Stimulated activated CD4-positive, alpha-beta T cell treated with anti-CD3 and anti-CD28 coated beads, Interleukin-12 subunit alpha, Interleukin-12 subunit beta, amount 100 ng/mL, for 48 hours (primary cell): Measurements from ENCODE around the gene IREB2.
A peak's percentile ranks its signal among the peaks of the same experiment; 100 is the strongest.
"Not testable (repeated sequence)": the region's sequence is repeated elsewhere in the genome, so short reads cannot be mapped to it uniquely, and the experiment has no call there.

Source experiments
- DNase-seq, 3 donors: peaks; one replicate each; pipeline ENCODE4 v3.0.0-alpha.2; 2020; ENCODE audit warnings: low read depth in 2 of 3, low spot score in 1 of 3

Gene IREB2

DNA sequence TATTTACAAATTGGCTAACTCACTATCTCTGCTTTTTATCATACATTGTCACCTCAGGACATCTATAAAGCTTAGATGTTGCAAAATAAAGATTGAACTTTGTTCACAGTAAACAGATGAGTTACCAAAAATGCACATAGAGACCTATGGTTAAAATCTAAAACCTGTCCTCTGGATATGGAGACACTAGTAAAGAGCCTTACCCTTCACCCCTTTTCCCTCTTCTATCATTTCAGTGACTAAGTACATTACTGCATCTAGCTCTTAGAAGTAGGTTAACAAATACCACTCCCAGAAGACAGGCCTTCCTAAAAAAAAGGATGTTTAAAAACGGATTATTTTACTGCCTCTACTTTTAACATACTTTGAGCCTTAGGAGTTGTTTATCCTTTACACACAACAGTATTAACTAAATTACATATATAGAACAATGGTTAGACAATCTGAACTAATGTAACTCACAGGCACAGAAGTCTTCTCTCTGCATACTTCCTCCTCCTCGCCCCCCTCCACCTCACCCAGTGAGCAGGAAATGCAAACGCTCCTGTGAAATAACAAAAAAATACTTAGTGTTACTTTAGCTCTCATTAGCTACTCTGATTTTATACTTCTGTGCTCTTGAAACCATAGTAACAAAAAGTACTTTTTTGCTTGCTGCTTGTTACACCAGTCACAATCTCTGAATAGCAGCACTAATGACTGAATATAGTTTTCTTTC, 23.3 kb downstream of the IREB2 start:
- DNase-seq: no peak

DNA sequence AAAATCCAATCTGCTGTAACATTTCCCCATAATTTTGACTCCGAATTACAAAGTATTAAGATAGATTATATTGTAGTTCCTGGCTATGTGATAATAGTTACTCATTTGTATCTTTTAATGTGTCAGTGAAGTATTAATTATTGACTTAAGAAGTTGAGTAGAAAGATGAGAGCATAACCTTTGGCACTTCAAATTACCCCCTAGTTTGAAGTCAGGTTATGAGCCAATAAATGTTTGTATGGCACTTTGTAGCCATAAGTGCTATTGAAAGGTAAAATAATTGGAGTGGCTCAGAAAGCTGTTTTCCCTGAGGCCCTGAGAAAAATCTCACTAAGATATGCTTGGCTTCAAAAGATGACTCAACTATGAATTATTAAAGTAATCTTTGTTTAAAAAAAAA, 31.0 kb downstream of the IREB2 start:
- DNase-seq: no peak

DNA sequence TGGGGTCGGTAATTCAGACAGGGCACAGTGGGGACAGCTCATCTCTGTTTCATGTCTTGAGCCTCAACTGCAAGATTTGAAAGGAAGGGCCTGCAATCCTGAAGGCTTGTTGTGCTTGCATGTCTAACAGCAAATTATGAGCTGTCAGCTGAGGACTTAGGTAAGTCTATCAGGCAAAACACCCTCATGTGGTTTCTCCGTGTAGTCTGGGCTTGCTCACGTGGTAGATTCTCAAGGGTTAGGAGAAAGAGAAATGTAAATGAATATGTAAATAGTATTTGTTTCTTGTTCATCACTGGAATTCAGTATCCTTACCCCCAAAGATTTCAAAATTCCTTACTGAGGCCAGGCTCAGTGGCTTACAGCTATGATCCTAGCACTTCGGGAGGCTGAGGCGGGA, 39.3 kb downstream of the IREB2 start:
- no peak for DNase-seq

DNA sequence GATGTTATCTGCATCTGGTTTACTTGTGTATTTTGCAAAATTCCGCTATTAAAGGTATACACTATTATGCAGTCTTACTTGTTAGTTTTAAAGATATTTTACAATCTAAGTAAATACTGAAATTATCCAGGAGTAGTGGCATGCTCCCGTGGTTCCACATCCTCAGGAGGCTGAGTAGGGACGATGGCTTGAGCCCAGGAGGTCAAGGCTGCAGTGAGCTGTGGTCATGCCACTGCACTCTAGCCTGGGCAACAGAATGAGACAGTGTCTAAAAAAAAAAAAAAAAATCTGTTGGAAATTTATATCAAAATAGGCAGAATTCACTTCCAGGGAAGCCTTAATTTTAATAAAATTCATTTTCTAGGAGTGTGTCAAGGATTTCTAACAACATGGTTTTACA, 41.6 kb downstream of the IREB2 start:
- no peak for DNase-seq

DNA sequence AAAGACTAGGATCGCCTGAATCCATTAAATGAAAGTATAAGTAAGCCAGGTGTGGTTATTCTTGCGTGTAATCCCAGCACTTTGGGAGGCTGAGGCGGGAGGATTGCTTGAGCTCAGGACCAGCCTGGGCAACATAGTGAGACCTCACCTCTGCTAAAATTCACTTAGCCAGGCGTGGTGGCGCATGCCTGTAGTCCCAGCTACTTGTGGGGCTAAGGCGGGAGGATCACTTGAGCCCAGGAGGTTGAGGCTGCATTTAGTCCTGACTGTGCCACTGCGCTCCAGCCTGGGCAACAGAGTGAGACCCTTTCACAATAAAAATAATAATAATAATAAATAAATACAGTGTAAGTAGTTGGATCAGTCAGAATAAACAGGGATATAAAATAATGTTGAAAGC, 43.9 kb downstream of the IREB2 start:
- no peak for DNase-seq

DNA sequence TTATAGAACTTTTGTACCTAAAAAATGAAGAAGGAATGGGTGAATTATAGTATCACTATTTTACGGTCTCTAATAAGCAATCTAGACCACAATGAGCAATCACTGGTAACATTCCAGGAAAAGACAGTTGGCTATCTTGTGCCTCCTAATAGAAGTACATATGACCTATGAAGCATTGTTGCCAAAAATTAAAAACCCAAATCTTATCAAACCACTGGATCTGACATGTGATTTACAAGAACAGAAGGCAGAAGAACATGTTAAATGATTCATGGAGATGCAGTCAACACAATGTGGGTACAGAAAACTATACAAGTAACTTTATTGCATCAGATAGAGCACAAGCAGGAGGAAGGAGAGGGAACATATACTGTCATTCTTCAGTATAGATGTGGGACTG, 54.9 kb downstream of the IREB2 start:
- no peak for DNase-seq

DNA sequence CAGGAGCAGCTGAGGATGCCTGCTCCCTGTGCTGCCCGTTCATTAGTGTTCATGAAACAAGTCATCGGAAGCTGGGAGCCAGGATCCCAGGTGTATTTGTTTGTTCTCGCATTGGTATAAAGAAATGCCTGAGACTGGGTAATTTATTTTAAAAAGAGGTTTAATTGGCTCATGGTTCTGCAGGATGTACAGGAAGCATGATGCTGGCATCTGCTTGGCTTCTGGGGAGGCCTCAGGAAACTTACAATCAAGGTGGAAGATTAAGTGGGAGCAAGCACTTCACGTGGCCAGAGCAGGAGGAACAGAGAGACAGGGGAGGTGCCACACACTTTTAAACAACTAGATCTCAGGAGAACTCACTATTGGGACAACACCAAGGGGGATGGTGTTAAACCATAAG, 63.8 kb downstream of the IREB2 start:
- no peak for DNase-seq

DNA sequence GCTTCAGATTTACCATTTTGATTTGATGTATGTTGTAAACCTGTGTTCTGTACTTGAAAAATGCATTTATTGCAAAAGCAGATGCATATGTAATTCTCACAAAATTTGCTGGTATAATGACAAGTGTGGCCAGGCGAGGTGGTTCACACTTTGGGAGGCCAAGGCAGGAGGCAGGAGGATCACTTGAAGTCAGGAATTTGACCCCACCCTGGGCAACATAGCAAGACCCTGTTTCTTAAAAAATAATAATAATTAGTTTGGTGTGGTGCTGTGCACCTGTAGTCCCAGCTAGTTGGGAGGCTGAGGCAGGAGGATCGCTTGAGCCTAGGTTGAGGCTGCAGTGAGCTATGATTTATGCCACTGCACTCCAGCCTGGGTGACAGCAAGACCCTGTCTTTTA, 64.6 kb downstream of the IREB2 start:
- DNase-seq: no peak

DNA sequence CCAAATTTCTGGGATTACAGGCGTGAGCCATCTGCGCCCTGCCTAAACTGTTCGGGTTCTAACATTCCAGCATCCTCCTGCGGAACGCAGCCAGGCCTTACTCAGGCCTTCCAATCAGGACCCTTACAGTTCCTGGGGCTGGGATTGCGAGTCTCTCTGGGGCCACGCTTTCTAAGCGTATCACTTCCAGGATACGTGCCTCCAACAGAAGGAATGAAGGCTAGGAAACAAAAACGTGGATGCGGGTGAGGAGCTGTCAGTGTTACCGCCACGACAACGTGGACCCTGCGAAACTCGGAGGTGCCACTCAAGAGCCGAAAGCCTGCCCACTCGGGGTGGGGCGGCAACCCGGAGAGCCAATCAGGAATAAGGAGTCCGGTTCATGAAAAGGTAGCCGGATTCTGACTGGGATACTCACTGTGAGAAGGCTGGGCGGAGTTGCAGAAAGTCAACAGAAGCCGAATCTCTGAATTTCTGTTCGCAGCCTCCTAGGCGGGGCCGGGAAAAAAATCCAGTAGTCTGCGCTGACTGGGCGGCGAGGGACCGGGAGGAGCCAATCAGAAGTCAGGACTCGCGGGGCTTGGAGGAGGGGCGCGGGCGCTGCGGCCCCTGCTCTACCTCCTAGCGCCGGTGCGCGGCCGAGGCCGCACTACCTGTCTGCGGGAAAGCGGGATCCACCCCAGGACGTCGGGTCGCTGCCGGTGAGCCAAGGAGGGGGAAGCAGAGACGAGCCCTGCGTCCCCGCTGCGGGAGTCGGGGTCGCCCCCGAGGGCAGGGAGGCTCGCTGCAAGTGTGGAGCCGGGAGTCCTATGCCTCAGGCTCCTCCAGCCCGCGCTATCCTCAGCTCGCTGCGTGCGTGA, 69.2 kb downstream of the IREB2 start, which contains the start of gene HYKK:
Gene HYKK (plus strand): TSS at position 607 of the 860 bp plus-strand sequence. CDS start 5,512 bp downstream, outside the sequence.
- peak; percentile 63 to 74 (median 73) for DNase-seq

DNA sequence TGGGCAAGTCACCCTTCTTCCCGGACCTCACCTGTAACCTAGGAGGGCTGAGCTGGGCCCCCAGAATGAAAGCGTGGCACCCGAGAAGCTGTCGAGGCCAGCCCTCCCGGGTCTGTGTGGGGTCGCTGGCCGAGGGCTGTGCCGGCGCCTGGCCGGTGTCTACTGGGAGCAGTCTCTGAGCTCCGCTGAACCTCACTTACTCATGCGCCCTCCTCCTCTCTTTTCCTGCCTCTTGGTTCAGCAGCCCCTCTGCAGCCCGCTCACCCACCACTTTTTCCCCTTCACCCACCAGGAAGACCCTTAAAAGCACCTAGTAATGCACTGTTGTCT, 69.8 kb downstream of the IREB2 start:
- DNase-seq: no peak

DNA sequence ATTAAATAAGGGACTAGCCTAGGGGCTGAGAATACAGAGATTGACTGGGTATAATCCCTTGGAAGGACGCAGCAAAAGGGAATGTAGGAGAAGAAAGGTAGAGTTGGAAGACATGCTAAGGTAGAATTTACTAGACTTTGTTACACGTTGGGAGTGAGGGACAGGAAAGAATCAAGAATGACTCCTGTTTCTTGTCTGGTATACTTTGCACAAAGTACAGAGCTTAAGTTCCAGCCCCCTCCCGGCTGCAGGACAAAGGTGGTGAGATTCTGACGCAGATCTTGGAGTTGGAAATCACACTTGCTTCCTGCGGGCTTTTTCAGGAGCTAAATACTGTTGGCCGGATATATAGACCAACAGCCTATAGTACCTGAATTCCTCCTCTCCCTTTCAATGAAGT, 70.3 kb downstream of the IREB2 start:
- DNase-seq: no peak

DNA sequence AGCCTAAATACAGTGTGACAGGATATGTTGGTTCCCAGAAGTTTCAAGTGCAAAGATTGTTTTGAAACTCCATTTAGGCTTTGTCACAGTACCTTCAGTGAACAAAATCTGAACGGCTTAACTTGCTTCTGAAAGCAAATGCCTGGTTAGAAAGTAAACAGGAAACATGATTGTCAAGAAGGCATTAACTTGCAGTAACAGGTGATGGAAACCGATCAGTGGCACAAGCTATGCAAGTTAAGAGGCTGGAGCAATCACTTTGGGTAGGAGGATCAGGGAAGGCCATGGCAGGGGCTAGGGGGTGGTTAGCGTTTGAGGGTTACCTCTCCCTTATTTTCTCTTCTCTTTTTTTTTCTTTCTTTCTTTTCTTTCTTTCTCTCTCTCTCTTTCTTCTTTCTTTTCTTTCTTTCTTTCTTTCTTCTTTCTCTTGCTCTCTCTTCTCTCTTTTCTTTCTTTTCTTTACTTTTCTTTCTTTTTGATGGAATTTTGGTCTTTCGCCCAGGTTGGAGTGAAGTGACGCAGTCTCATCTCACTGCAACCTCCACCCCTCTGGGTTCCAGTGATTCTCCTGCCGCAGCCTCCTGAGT, 71.8 kb downstream of the IREB2 start:
- DNase-seq: no peak

DNA sequence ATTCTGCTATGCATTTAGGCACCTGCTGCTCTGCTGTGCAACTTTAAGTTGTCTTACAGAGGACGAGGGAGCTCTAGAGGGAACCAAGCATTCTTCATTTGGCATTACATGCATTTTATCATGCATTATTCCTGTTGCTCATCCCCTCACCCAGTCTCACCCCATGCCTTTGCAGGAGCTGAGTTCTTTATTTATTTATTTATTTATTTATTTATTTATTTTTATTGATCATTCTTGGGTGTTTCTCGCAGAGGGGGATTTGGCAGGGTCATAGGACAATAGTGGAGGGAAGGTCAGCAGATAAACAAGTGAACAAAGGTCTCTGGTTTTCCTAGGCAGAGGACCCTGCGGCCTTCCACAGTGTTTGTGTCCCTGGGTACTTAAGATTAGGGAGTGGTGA, 82.0 kb downstream of the IREB2 start:
- DNase-seq: not testable (repeated sequence)

DNA sequence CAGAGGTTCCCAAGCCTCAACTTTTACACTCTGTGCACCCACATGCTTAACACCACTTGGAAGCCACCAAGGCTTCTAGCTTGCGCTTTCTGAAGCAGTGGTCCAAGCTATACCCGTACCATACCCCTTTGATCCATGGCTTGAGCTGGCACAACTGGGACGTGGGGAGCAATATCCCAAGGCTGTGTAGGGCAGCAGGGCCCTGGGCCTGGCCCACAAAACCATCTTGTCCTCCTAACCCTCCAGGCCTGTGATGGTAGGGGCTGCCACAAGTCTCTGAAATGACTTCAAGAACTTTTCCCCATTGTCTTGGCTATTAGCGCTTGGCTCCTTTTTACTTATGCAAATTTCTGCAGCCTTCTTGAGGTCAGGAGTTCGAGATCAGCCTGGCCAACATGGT, 86.2 kb downstream of the IREB2 start:
- no peak for DNase-seq

DNA sequence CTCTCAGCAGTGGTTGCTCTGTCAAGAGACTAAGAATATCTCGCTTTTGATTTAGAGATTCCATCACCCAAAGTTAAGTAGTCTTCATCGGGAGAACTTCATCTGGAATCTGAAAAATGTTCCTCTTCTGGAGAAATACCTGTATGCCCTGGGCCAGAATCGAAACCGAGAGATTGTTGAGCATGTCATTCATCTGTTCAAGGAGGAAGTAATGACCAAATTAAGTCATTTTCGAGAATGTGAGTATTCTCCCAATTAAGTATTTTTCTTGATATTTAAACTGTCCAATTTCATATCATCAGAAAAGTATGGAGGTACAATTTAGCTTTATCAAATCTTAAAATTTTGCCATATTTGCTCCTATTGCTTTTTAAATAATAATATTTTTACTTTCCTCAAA, 89.3 kb downstream of the IREB2 start:
- DNase-seq: no peak

DNA sequence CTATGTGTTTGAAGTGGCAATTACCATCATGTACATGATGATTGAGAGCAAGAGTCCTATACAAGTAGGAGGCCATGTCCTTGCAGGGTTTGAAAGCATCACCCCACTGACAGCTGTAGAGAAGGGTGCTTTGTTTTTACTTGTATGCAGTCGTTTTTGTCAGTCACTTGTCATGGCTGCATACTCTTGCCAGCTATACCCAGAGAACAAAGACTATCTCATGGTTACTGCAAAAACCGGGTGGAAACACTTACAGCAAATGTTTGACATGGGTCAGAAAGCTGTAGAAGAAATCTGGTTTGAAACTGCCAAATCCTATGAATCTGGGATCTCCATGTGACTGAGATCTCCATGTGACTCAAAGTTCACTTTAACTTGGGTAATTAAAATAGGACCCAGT, 95.3 kb downstream of the IREB2 start:
- DNase-seq: no peak

DNA sequence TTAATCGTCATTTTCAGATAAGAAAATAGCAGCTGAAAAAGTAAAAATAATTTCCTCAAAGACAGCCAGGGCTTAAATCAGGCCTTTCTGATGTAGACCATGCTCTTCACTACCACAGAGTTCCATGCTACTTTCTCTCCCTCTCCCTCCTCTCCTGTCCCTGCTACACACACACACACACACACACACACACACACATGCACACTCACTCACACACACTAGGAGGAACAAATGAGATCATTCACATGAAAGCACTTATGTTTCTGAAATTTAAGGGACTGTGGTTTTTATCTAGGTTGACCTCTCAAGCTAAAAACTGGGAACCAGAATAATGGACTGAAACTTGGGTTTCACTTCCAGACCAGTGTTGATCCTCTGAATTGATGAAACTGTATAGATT, 98.1 kb downstream of the IREB2 start:
- DNase-seq: no peak

DNA sequence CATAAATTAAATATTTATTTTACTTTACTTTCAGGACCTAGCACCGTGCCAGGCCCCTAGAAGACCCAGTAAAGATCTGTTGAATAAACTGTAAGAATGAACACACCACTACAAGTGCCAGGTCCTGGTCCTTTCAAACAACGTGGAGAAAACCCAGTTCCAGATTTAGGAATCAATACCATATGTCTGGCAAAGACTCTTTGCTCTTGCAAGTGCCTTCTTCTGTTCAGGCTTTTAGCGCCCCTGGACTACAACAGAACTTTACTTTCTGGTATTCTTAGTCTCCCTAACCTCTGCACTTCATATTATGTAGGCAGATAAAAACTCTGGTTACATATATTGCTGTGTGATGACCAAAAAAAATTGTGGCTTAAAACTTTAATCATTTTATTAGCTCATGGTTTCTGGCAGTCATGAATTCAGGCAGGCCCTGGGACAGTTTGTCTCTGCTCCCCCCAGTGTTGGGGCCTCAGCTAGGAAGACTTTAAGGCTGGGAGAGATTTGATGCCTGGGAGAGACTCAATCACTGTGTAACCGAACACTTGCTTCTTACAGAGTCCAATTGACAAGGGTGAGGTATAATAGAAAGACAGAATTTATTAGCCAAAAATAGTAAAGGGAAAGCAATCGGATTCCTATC, 99.4 kb downstream of the IREB2 start:
- no peak for DNase-seq

DNA sequence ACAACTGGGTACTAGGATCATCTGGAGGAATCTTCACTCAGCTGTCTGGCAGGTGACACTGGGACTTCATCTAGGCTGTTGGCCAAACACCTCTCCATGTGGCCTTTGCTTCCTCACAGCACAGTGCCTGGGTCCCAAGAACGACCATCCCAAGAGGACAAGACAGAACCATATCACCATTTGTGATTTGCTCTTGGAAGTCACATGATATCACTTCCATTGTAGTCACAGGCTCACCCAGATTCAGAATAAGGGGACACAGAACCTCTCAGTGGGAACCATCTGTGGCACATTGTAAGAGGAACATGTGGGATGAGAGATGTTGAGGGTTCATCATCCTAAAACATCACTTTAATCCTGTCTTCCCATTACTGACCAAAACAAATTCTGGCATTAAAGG, 100.3 kb downstream of the IREB2 start:
- no peak for DNase-seq

DNA sequence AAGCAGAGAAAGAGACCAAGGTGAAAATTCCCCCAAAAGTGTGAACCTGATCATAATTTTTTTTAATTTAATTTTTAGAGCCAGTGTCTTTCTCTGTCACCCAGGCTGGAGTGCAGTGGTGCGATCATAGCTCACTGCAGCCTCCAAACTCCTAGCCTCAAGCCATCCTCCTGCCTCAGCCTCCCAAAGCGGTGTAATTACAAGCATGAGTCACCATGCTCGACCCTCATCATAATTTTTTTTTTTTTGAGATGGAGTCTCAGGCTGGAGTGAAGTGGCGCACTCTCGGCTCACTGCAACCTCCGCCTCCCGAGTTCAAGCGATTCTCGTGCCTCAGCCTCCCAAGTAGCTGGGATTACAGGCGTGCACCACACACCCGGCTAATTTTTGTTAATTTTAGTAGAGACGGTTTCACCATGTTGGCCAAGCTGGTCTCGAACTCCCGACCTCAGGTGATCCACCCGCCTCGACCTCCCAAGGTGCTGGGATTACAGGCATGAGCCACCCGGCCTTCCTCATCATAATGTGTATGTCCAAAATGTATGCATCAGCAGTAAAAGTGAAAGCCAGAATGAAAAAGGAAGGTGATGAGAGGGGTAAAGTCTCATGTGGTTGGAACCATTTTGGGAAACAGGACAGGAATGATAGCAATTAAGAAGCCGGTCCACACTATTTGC, 101.6 kb downstream of the IREB2 start:
- peak in 1 of 3 donors; percentile 1 for DNase-seq
